Stimulated activated CD4-positive, alpha-beta T cell treated with anti-CD3 and anti-CD28 coated beads, TNF-alpha, amount 100 ng/mL, for 1 hour (primary cell): ENCODE measurements around the gene CNTNAP2.

Experiments
- DNase-seq, 3 donors: peaks; one replicate each; pipeline ENCODE4 v3.0.0-alpha.2; 2020; ENCODE audit warnings: low read depth in 3 of 3, low spot score in 1 of 3

Gene CNTNAP2

DNA sequence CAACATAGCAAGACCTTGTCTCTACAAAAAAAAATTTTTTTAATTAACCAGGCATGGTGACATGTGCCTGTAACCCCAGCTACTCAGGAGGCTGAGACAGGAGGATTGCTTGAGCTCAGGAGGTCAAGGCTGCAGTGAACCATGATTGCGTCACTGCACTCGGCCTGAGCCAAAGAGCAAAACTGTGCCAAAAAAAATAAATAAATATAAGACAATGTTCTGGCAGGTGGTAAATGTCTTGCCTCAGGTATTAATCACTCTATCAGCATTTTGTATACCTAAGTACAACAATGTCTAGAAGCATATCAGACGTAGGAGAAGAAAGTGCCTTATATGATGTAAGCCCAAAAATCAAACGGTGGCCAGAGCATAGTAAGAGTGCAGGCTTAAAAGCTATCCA lies 2046.2 kb downstream of the CNTNAP2 start:
- DNase-seq = no peak

DNA sequence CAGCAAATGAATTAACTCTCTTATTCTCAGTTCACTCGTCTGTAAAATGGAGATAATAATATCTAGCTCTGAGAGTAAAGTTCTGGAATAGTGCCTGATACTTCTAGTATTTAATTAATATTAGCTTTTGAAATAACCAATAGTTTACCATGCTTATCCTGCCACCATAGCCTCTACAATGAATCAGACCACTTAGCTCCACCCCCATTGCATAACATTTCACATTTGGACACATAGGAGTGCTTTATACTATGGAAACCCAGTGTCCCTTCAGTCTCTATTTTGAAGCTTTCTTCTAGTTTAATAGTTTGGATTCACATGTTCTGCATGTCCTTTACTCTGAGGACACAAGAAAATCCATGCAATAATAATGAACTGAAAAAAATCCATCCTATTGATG lies 2046.6 kb downstream of the CNTNAP2 start:
- no peak for DNase-seq

GRCh38 chr7:148172920-148173319 lies 2056.3 kb downstream of the CNTNAP2 start:
- no peak for DNase-seq

GRCh38 chr7:148173369-148173768 lies 2056.8 kb downstream of the CNTNAP2 start:
- no peak for DNase-seq

DNA sequence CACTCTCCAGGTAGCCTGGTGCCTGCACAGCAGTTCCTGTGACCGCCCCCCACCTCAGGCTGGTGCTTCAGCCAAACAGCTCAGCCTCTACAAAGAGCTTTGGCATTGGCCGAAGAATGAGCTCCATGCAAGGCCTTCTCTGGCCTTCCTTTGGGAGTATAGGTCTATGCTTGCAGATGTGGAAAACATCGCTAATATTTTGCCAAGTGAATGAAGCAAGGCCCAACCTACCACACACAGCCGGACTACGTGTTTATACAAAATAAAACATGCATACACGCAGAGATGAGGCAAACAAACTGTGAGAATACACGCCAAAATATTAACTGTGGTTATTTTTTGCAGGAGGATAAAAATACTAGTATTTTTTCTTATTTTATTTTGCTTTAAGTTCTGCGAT lies 2057.8 kb downstream of the CNTNAP2 start:
- no peak for DNase-seq

- no peak for DNase-seq
These were observed 2058.9 kb downstream of the CNTNAP2 start for GRCh38 chr7:148175512-148175911.

- no peak for DNase-seq
These were observed 2061.4 kb downstream of the CNTNAP2 start for GRCh38 chr7:148177972-148178371.

- no peak for DNase-seq
These were observed 2063.5 kb downstream of the CNTNAP2 start for GRCh38 chr7:148180075-148180474.

DNA sequence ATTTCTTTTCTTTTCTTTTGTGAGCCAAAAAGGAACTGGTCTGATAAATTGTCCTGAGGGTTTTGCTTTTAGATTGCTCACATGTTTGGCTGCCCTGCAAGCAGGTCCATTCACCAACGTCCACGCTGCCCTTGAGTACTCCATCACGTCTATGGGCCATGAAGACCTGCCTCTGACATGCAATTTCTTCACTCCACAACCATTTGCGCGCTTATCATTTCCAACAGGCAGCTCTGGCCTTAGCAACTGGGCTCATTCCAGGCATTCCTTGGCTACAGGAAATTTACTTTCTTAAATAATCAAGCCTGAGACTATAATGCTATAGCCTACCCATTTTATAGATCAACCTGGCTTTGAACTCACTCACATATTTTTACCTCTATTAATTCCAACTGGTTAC lies 2065.7 kb downstream of the CNTNAP2 start:
- no peak for DNase-seq

DNA sequence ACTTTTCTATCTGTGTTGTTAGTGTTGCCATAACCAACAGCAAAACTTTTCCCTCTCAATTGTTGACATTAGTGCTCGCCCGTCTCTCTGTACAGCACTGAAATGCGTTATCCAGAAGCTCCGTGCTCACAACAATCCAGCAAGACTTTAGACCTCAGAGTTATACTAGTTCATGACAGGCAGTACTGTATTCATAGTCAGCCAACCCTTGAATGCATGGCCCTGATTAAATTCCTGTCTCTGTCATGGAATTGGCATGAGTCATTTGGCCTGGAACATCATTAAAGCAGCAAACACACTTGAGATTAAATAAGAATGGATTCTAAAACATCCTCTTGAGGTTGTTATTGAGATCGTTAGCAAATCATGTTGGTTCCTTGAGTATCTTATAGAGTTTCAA lies 2068.4 kb downstream of the CNTNAP2 start:
- DNase-seq = no peak

DNA sequence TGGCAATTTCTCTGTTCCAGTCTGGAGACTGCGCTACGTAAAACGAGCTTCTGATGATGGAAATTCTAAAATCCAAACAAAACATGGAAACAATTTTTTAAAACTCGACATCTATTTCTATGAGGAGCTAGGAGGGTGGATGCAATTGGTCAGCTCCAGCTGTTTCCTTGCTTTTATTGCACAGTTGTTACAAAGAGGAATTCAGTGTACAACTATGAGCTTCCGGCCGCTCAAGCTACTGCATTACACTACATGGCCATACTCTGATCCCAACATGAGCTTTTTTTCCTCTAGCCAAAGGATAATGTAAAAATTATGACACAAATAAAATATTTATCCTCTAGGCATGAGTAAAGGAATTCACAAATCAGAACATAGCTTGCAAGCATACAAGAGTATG lies 2070.9 kb downstream of the CNTNAP2 start:
- DNase-seq = no peak

DNA sequence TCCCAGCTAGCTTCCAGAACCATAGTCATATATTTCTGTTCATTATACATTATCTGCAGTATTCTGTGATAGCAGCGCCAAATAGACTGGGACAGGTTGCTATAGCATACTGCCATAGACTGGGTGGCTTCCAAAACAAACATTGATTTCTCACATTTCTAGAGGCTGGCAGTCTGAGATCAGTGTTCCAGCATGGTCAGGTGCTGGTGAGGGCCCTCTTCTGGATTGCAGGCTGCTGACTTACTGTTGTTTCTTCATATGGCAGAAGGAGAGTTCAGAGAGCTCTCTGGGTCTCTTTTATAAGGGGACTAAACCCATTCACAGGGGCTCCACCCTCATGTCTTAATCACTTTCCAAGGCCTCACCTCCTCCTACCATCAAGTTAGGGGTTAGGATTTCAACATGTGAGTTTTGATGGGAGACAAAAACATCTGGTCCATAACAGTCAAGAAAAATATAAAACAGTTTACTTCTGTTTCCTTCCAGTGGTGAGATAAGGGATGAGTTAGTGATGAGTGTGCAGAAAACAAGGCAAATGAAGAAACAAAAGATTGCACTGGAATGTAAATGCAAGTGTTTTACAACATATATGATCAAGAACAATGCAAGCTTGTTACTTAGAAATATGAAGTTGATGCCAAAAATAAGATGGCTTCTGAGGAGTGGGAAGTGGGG lies 2074.9 kb downstream of the CNTNAP2 start:
- no peak for DNase-seq

- no peak for DNase-seq
These were observed 2075.9 kb downstream of the CNTNAP2 start for GRCh38 chr7:148192491-148192890.

GRCh38 chr7:148201992-148202391 lies 2085.4 kb downstream of the CNTNAP2 start:
- DNase-seq = no peak

- no peak for DNase-seq
These were observed 2088.2 kb downstream of the CNTNAP2 start for GRCh38 chr7:148204639-148205304.

GRCh38 chr7:148209643-148210190 lies 2093.1 kb downstream of the CNTNAP2 start:
- DNase-seq = no peak

- no peak for DNase-seq
These were observed 2094.3 kb downstream of the CNTNAP2 start for GRCh38 chr7:148210804-148211325.

DNA sequence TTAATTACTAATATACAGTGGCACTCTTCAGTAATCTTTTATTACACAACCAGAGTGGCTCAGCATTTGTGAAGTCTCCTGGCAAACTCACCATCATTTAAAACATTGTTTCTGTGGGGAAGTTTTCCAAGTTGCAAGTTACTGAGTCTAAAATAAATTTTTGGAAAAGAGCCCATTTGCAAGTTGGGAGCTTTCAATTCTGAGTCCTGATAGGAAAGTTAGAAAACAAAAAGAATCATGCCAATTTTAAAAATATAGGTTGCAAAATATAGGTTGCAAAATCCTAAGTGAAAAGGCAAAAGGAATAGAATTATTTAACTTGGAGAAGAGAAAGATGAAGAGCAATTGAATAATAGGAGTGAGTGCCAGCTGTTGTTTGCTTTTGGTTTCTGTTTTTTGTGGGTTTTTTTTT lies 2095.1 kb downstream of the CNTNAP2 start:
- DNase-seq = no peak

GRCh38 chr7:148212731-148213130 lies 2096.1 kb downstream of the CNTNAP2 start:
- DNase-seq = no peak

DNA sequence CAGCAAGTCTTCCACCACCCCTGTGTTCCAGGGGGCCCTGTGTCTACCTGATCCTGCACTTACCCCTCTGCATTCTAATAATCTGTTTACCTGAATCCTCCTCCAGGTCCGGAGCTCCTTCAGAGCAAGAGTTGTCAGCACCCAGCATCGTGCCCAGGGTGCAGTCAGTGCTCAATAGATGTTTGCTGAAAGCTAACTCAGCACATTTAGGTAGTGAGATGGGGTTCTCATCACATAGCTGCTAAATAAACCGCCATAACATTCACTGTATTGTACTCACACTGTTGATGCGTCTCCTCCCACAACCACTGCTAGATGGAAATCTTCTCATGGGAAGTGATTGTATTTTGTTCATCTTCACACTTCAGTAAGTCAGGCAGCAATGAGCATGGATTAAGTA lies 2097.5 kb downstream of the CNTNAP2 start:
- no peak for DNase-seq

GRCh38 chr7:148218603-148219002 lies 2102.0 kb downstream of the CNTNAP2 start:
- DNase-seq = no peak

GRCh38 chr7:148222721-148223120 lies 2106.1 kb downstream of the CNTNAP2 start:
- DNase-seq = no peak
